Caki2 (cell line): ENCODE data around the gene C9orf43. TPM values are rescaled to one million over a fixed set of nuclear protein-coding genes. Genes with fewer than 3 reads are reported as not detected.
"Not testable (repeated sequence)": the region's sequence is repeated elsewhere in the genome, so short reads cannot be mapped to it uniquely, and the experiment has no call there.

ENCODE experiments used
- DNase-seq: peaks from one replicate; pipeline ENCODE4 v3.0.0-alpha.2; 2015; ENCODE audit warnings: low read depth
- in situ Hi-C: cut with HindIII; loops from 2 replicates; pipeline ENCODE4 v1.10.0; 2016; ENCODE audit warnings: low sequenced_read_pairs, low pct_unique_long_range_greater_than_20kb, mixed read lengths
- total RNA-seq: library from RNA; depleted of rRNA; stranded (reverse); fragments of >200 nt; shearing (Covaris generic); gene quantifications from 2 replicates; pipeline ENCODE4 v1.2.3, GENCODE V29; 2014; ENCODE audit warnings: low replicate concordance

C9orf43 gene
- total RNA-seq, 1 experiment from 2014 or later, result not detected

DNA sequence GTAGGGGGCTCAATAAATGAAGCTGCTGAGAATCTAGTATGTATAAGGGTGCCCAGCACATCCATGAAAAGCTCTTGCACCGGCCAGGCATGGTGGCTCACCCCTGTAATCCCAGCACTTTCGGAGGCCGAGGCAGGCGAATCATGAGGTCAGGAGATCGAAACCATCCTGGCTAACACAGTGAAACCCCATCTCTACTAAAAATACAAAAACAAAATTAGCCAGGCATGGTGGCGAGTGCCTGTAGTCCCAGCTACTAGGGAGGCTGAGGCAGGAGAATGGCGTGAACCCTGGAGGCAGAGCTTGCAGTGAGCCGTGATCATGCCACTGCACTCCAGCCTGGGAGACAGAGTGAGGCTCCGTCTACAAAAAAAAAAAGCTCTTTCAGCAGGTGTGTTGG lies 4.2 kb upstream of the C9orf43 start:
- in situ Hi-C loops, DNase-seq: not testable (repeated sequence)

GRCh38 chr9:113406873-113407511 lies 3.6 kb upstream of the C9orf43 start:
- peak; percentile 50 for DNase-seq
- in situ Hi-C loops, result not testable (repeated sequence)

- in situ Hi-C loops, result no loop called here
- no peak for DNase-seq
These were observed 1.1 kb upstream of the C9orf43 start for GRCh38 chr9:113409481-113409880.

GRCh38 chr9:113409883-113410206 lies 702 bp upstream of the C9orf43 start:
- in situ Hi-C loops, result no loop called here
- DNase-seq, result no peak

DNA sequence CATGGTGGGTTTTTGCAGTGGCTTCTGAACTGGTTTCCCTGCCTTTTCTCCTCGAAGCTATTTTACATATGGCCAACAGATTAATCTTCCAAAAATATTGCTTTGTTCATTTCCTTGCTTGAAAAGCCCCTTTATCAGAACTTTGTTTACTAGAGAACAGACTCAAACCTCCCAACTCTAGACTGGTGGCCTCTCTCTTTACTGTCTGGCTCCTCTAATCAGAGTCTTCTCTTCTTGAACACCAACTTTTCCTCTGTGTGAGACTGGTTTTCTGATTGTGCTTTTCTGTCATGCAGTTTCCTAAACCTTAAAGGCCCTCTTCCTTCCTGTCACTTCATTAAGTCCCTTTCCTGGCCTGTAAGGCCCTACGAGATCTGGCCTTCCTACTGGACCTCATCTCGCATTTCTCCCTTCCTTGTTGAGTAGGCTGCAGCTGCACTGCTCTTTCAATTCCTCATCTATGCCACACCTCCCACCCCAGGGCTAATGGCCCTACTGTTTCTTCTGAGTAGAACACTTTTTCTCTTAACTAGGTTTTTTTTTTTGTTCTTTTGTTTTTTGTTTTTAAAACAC lies 5.7 kb downstream of the C9orf43 start:
- no peak for DNase-seq
- in situ Hi-C loops, result no loop called here

DNA sequence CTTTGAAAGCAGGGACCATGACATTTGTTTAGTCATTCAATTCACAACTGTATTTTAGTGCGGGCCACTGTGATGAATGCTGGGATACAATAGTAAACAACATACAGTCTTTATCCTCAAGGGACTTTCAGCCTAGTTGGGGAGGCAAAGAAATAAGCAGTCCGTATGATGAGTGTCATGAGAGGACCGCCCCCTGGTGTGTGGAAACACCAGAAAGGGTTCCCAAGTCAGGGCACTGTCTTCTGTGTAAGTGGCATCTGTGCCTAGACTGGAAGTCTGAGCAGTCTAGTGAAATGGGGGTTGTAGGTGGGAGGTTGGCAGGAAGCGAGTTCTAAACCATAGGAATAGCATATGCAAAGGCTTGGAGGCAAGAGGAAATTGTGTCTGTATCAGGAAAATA lies 6.8 kb downstream of the C9orf43 start:
- in situ Hi-C loops, result no loop called here

GRCh38 chr9:113421726-113422125 lies 11.2 kb downstream of the C9orf43 start:
- in situ Hi-C loops, result no loop called here
- DNase-seq, result no peak

More for the DNA sequence above, 6.8 kb downstream of the C9orf43 start:
- DNase-seq, result no peak

DNA sequence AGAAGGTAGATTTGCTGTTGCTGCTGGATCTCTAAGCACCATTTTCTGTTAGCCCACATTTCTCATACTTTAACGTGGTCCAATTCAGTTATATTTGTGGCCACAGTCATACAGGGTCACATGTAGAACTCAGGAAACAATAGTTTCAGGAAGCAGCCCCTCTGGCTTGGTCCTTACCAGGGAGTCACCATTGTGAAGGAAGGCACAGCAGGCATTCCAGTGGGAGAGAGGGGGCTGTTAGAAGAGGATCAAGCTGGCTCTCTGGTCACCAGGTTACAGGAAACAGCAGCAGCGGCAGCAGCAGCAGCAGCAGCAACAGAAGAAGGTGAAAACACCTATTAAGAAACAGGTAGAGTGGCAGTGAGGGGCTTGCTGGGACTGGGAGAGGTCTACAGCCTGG lies 14.5 kb downstream of the C9orf43 start:
- no peak for DNase-seq
- in situ Hi-C loops, result no loop called here

GRCh38 chr9:113426701-113427100 lies 16.2 kb downstream of the C9orf43 start:
- in situ Hi-C loops, result no loop called here
- DNase-seq, result no peak

DNA sequence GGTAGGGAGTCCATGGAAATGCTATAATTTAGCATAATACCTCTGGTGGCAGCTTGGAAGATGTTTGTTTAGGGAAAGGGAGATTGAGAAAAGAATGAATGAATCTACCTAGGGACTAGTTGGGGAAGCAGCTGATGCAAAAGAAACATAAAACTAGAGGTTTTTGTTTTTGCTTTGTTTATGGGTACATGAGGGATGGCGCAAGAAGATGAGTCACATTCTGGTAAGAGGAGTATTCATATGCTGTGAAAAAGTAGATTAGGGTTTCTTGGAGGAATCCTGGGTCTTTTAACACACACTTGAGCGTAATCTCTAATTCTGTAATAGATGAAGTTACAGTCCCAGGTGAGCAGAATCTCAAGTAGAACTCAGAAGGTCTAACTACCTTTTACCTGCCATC lies 17.1 kb downstream of the C9orf43 start:
- in situ Hi-C loops, result no loop called here
- no peak for DNase-seq

GRCh38 chr9:113428062-113428615 lies 17.6 kb downstream of the C9orf43 start:
- in situ Hi-C loops, result no loop called here
- DNase-seq, result no peak

DNA sequence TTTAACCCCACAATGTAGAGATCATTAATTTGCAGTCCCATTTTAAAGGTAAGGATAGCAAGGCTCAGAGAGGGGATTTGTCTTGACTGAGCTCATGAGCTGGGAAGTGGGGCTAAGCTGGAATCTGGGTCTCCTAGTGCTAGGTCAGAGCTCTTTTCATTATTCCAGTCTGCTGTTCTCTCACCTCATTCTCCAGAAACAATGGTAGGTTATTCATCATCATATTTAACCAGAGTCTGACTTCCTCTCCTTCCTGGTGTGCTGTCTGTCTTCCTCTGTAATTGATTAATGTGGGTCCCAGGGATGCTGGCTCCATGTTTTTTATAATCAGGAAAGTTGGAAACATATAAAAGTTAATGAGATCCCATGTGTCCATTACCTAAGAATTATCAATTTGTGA lies 20.6 kb downstream of the C9orf43 start:
- DNase-seq, result no peak
- in situ Hi-C loops, result no loop called here

DNA sequence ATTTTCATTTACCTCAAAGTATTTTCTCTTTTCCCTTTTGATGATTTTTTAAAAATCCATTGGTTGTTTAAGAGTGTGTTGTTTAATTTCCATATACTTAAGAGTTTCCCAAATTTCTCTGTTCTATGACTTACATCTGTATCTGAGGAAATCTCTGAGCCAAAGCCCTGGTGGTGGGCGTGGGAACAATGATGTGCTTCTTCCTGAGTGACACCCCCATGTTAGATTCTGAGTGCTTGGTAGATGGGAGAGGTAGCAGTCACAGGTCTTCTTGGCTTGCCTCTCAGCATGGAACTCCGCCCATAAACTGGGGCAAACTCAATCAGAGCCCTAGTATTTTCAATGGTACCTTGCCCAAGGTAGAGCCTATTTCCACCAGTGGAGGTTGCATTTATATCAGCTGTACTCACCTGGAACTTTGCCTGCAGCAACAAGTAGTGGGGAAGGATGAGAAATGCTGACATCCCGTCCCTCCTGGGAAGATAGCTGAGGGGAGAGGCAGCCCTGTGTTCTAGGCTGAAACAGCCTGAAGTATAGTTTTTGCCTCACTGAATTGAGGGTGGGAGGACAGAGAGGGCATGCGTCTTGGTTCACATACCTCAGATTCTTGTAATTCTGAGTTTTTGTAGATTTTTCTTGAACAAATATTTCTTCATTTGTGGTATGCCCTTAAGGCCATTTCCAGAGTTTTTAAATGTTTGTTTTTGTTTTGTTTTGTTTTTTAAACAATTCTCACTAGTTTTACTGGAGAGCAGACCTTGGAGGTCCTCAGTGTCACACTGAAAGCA lies 26.4 kb downstream of the C9orf43 start:
- in situ Hi-C loops, result no loop called here
- DNase-seq, result no peak

DNA sequence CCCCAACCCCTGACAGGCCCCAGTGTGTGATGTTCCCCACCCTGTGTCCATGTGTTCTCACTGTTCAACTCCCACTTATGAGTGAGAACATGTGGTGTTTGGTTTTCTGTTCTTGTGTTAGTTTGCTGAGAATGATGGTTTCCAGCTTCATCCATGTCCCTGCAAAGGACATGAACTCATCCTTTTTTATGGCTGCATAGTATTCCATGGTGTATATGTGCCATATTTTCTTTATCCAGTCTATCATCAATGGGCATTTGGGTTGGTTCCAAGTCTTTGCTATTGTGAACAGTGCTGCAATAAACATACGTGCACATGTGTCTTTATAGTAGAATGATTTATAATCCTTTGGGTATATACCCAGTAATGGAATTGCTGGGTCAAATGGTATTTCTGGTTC lies 27.2 kb downstream of the C9orf43 start:
- in situ Hi-C loops, result not testable (repeated sequence)

DNA sequence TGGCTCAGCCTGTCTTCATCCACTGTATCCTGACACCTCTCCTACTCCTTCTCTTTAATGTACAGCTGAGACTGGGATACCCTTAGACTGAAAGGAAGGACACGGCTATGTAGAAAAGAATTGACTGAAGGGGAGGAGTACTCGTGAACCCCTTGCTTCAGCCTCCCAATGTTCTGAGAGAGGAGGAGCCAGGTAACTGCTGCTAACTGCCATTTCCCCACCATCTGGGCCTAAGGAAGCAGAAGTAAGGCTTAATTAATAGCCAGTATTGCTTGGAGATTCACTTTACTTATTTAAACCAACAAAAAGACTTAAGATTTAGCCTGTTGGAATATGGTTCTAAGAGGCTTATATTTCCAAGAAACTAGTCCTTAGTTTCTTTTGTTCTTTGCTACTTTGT lies 34.2 kb downstream of the C9orf43 start:
- DNase-seq, result no peak
- in situ Hi-C loops, result no loop called here

More for the DNA sequence above, 27.2 kb downstream of the C9orf43 start:
- DNase-seq, result not testable (repeated sequence)

- in situ Hi-C loops, result no loop called here
- peak; percentile 39 for DNase-seq
These were observed 35.8 kb downstream of the C9orf43 start for GRCh38 chr9:113446323-113446740.

DNA sequence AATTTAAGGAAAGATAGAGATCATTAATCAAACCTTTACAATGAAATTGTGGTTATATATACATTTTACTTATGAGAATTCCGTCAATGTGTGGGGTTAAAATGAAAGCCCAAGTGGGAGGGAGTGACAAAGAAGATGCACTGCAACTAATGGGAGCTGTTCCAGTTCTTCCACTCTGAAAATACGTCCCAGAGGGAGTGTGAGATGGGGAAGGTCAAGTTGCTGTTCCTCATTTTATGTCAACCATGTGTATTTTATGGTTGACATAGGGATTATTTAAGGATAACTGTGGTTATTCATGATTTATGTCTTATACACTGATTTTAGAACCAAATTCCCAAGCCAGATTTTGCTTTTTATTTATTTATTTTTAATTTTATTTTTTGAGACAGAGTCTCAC lies 38.8 kb downstream of the C9orf43 start:
- DNase-seq, result no peak
- in situ Hi-C loops, result no loop called here

DNA sequence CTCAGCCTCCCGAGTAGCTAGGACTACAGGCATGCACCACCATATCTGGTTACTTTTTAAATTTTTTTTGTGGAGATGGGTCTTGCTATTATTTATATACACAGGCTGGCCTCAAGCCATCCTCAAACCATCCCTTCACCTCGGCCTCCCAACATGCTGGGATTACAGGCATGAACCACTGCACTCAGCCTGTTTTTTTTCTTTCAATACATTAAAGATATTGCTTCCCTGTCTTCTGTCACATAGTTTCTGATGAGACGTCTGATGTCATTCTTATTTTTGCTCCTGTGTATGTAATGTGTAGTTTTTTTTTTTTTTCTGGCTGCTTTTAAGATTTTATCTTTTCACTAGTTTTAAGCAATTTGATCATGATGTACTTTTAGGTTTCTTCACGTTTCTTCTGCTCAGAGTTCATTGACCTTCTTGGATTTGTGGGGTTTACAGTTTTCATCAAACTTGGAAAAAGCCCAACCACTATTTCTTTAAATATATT lies 41.6 kb downstream of the C9orf43 start:
- no peak for DNase-seq
- in situ Hi-C loops, result no loop called here
